Ishikawa (cell line): ENCODE data around the gene FLT3LG.

Experiments used
- CEBPB ChIP-seq: IDR thresholded peaks from 2 replicates; pipeline ENCODE4 v1.6.1; 2012
- CREB1 ChIP-seq: IDR thresholded peaks from 2 replicates; pipeline ENCODE4 v1.6.1; 2012; ENCODE audit warnings: low read depth
- EGR1 ChIP-seq: IDR thresholded peaks from 2 replicates; pipeline ENCODE4 v1.6.1; 2012
- EP300 ChIP-seq: IDR thresholded peaks from 2 replicates; pipeline ENCODE4 v1.6.1; 2012; ENCODE audit warnings: borderline replicate concordance
- FOXM1 ChIP-seq: IDR thresholded peaks from 2 replicates; pipeline ENCODE4 v1.6.1; 2012; ENCODE audit warnings: low read depth, borderline replicate concordance
- MAX ChIP-seq: IDR thresholded peaks from 2 replicates; pipeline ENCODE4 v1.6.1; 2012
- NFIC ChIP-seq: IDR thresholded peaks from 2 replicates; pipeline ENCODE4 v1.6.1; 2012
- REST ChIP-seq: IDR thresholded peaks from 2 replicates; pipeline ENCODE4 v1.6.1; 2012; ENCODE audit warnings: low read depth, mild to moderate bottlenecking
- TAF1 ChIP-seq: IDR thresholded peaks from 2 replicates; pipeline ENCODE4 v1.6.1; 2012; ENCODE audit warnings: low read depth, mild to moderate bottlenecking
- USF1 ChIP-seq: IDR thresholded peaks from 2 replicates; pipeline ENCODE4 v1.6.1; 2012
- YY1 ChIP-seq: IDR thresholded peaks from 2 replicates; pipeline ENCODE4 v1.6.1; 2012; ENCODE audit warnings: low read depth
- ZBTB7A ChIP-seq: IDR thresholded peaks from 2 replicates; pipeline ENCODE4 v1.6.1; 2012; ENCODE audit warnings: low read depth

- no peak for TF ChIP-seq CEBPB
- no peak for TF ChIP-seq YY1
- TF ChIP-seq FOXM1, result no peak
- no peak for TF ChIP-seq EGR1
- TF ChIP-seq TAF1, result no peak
- TF ChIP-seq USF1, result no peak
- TF ChIP-seq EP300, result no peak
- no peak for TF ChIP-seq NFIC
- no peak for TF ChIP-seq MAX
- TF ChIP-seq ZBTB7A, result no peak
- TF ChIP-seq CREB1, result no peak
- no peak for TF ChIP-seq REST
Measured at GRCh38 chr19:49440439-49441209, 33.4 kb upstream of the FLT3LG start.
